WTC11 (cell line): ENCODE data around the gene BTNL2. TPM values are rescaled to one million over a fixed set of nuclear protein-coding genes. Genes with fewer than 3 reads are reported as not detected.

ENCODE experiments used
- ATAC-seq: fragments of 200-7000 bp; cut with Tn5 transposase; 2 replicates; pipeline ENCODE4 v1.10.0; 2021; ENCODE audit warnings: mild to moderate bottlenecking, moderate library complexity
- CTCF ChIA-PET: fragments of 300-600 bp; sonication (Branson Sonifier 250); formaldehyde crosslinking; loops from one replicate; lab custom pipeline; 2021; ENCODE audit warnings: antibody characterized with exemption; lab: Charles Lee
- POLR2A ChIA-PET: fragments of 350-600 bp; sonication (Branson Sonifier 250); formaldehyde crosslinking; loops from one replicate; lab custom pipeline; 2021; ENCODE audit warnings: antibody characterized with exemption; lab: Charles Lee
- DNase-seq: peaks from one replicate; pipeline ENCODE4 v3.0.0; 2021; ENCODE audit warnings: low spot score
- H3K27ac Mint-ChIP-seq: 2 replicates; pipeline ENCODE4 v1.8.0; 2021; ENCODE audit warnings: mixed read lengths
- H3K27me3 Mint-ChIP-seq: 2 replicates; pipeline ENCODE4 v1.8.0; 2021; ENCODE audit warnings: low read depth, mild to moderate bottlenecking, moderate library complexity, mixed read lengths
- H3K36me3 Mint-ChIP-seq: 2 replicates; pipeline ENCODE4 v1.8.0; 2021; ENCODE audit warnings: mixed read lengths
- H3K4me1 Mint-ChIP-seq: 2 replicates; pipeline ENCODE4 v1.8.0; 2022; ENCODE audit warnings: mixed read lengths
- H3K4me3 Mint-ChIP-seq: 2 replicates; pipeline ENCODE4 v1.8.0; 2021; ENCODE audit warnings: mild to moderate bottlenecking, moderate library complexity, mixed read lengths
- H3K9me3 Mint-ChIP-seq: 2 replicates; pipeline ENCODE4 v1.8.0; 2021; ENCODE audit warnings: mixed read lengths
- ATF2 ChIP-seq: sonication (generic); formaldehyde crosslinking; IDR thresholded peaks from 2 replicates; pipeline ENCODE4 v1.8.1; 2022; ENCODE audit warnings: low read depth, missing genetic modification reagents, borderline replicate concordance
- ATF6 ChIP-seq: sonication (generic); formaldehyde crosslinking; IDR thresholded peaks from 2 replicates; pipeline ENCODE4 v1.8.1; 2023; ENCODE audit warnings: mild to moderate bottlenecking, missing genetic modification reagents
- CDX4 ChIP-seq: fragments of 250-450 bp; sonication (Bioruptor Pico); IDR thresholded peaks from 2 replicates; pipeline ENCODE4 v1.9.0; 2021; ENCODE audit warnings: moderate library complexity, mild to moderate bottlenecking, inconsistent platforms, borderline replicate concordance
- E2F5 ChIP-seq: sonication (generic); formaldehyde crosslinking; IDR thresholded peaks from 2 replicates; pipeline ENCODE4 v1.8.1; 2022; ENCODE audit warnings: mild to moderate bottlenecking, moderate library complexity, missing genetic modification reagents
- ELF4 ChIP-seq: sonication (generic); formaldehyde crosslinking; IDR thresholded peaks from 2 replicates; pipeline ENCODE4 v1.8.1; 2022; ENCODE audit warnings: low read depth, mild to moderate bottlenecking, moderate library complexity, missing genetic modification reagents
- GTF2I ChIP-seq: fragments of 250-450 bp; sonication (Bioruptor Pico); conservative IDR thresholded peaks from 2 replicates; pipeline ENCODE4 v1.4.0; 2021; ENCODE audit warnings: mild to moderate bottlenecking
- MYBL2 ChIP-seq: sonication (generic); formaldehyde crosslinking; IDR thresholded peaks from 2 replicates; pipeline ENCODE4 v1.8.1; 2023; ENCODE audit warnings: mild to moderate bottlenecking, moderate library complexity, missing genetic modification reagents
- NR1H2 ChIP-seq: sonication (generic); formaldehyde crosslinking; IDR thresholded peaks from 2 replicates; pipeline ENCODE4 v1.9.0; 2021; ENCODE audit warnings: mild to moderate bottlenecking, moderate library complexity, missing genetic modification reagents
- NR2C2 ChIP-seq: sonication (generic); formaldehyde crosslinking; IDR thresholded peaks from 2 replicates; pipeline ENCODE4 v1.8.0; 2022; ENCODE audit warnings: mild to moderate bottlenecking, missing genetic modification reagents
- NR3C1 ChIP-seq: sonication (generic); formaldehyde crosslinking; conservative IDR thresholded peaks from 2 replicates; pipeline ENCODE4 v1.8.1; 2023; ENCODE audit warnings: low read depth, mild to moderate bottlenecking, missing genetic modification reagents
- SMAD4 ChIP-seq: sonication (generic); formaldehyde crosslinking; IDR thresholded peaks from 2 replicates; pipeline ENCODE4 v1.8.0; 2022; ENCODE audit warnings: mild to moderate bottlenecking, missing genetic modification reagents
- SOX15 ChIP-seq: fragments of 250-450 bp; sonication (Bioruptor Pico); IDR thresholded peaks from 2 replicates; pipeline ENCODE4 v1.9.0; 2021; ENCODE audit warnings: mild to moderate bottlenecking
- TCF7 ChIP-seq: sonication (generic); formaldehyde crosslinking; IDR thresholded peaks from 2 replicates; pipeline ENCODE4 v1.8.0; 2022; ENCODE audit warnings: mild to moderate bottlenecking, low read depth, missing genetic modification reagents, moderate library complexity
- TEAD1 ChIP-seq: sonication (generic); formaldehyde crosslinking; IDR thresholded peaks from 2 replicates; pipeline ENCODE4 v1.8.0; 2022; ENCODE audit warnings: mild to moderate bottlenecking, missing genetic modification reagents
- USF2 ChIP-seq: sonication (generic); formaldehyde crosslinking; IDR thresholded peaks from 2 replicates; pipeline ENCODE4 v1.8.1; 2023; ENCODE audit warnings: mild to moderate bottlenecking, missing genetic modification reagents, moderate library complexity
- ZBTB21 ChIP-seq: sonication (generic); formaldehyde crosslinking; IDR thresholded peaks from 2 replicates; pipeline ENCODE4 v1.8.1; 2023; ENCODE audit warnings: mild to moderate bottlenecking, missing genetic modification reagents, borderline replicate concordance
- ZNF232 ChIP-seq: sonication (generic); formaldehyde crosslinking; IDR thresholded peaks from 2 replicates; pipeline ENCODE4 v1.8.0; 2022; ENCODE audit warnings: mild to moderate bottlenecking, missing genetic modification reagents
- ZNF263 ChIP-seq: sonication (generic); formaldehyde crosslinking; IDR thresholded peaks from 2 replicates; pipeline ENCODE4 v1.8.1; 2022; ENCODE audit warnings: low read depth, mild to moderate bottlenecking, moderate library complexity, missing genetic modification reagents
- ZNF317 ChIP-seq: sonication (generic); formaldehyde crosslinking; IDR thresholded peaks from 2 replicates; pipeline ENCODE4 v1.8.1; 2023; ENCODE audit warnings: low read depth, mild to moderate bottlenecking, moderate library complexity, missing genetic modification reagents, borderline replicate concordance
- ZNF425 ChIP-seq: fragments of 250-450 bp; sonication (Bioruptor Pico); conservative IDR thresholded peaks from 2 replicates; pipeline ENCODE4 v1.9.0; 2021; ENCODE audit warnings: mild to moderate bottlenecking
- ZNF512 ChIP-seq: sonication (generic); formaldehyde crosslinking; IDR thresholded peaks from 2 replicates; pipeline ENCODE4 v1.8.1; 2022; ENCODE audit warnings: missing genetic modification reagents, borderline replicate concordance
- ZNF671 ChIP-seq: fragments of 250-450 bp; sonication (Bioruptor Pico); IDR thresholded peaks from 2 replicates; pipeline ENCODE4 v1.8.0; 2021; ENCODE audit warnings: mild to moderate bottlenecking
- total RNA-seq: library from RNA; stranded (reverse); gene quantifications from 3 replicates; pipeline ENCODE4 v1.2.3, GENCODE V29; 2021

Gene BTNL2
- total RNA-seq, 1 experiment from 2014 or later: not detected

- TF ChIP-seq ZNF512 (CRISPR knock-in tag) (no peak), GTF2I (CRISPR knock-in tag) (no peak), ZNF263 (CRISPR knock-in tag) (no peak)
Observed at GRCh38 chr6:32432050-32432450, 25.1 kb upstream of the BTNL2 start (continued).

GRCh38 chr6:32431142-32431541, 24.2 kb upstream of the BTNL2 start:
- CTCF ChIA-PET: interaction anchor here (1.1 to 1.2 kb wide), 2 partner anchors 273 to 355 kb away, joined by 3 to 4 read pairs; no protein-coding TSS in a partner anchor

GRCh38 chr6:32430179-32430578, 23.2 kb upstream of the BTNL2 start:
- ChIA-PET CTCF (no interaction called here), POLR2A (no interaction called here)
- ATAC-seq: no peak
- no peaks in the 10 kb centered on the region for H3K4me1 Mint-ChIP-seq
- peaks cover 5% of the 10 kb centered on the region for H3K9me3 Mint-ChIP-seq
- no peak for DNase-seq
- no peaks in the 10 kb centered on the region for H3K36me3 Mint-ChIP-seq
- no peak overlapping the region for H3K4me3 Mint-ChIP-seq
- H3K27me3 Mint-ChIP-seq: no peaks in the 10 kb centered on the region
- no peak overlapping the region for H3K27ac Mint-ChIP-seq
- no peak for TF ChIP-seq USF2
- TF ChIP-seq SMAD4 (CRISPR knock-in tag): no peak
- no peak for TF ChIP-seq TEAD1 (CRISPR knock-in tag)
- TF ChIP-seq NR1H2 (CRISPR knock-in tag): no peak
- TF ChIP-seq SOX15: no peak
- no peak for TF ChIP-seq ELF4 (CRISPR knock-in tag)
- TF ChIP-seq ZNF671 (CRISPR knock-in tag): no peak
- TF ChIP-seq GTF2I (CRISPR knock-in tag): no peak
- no peak for TF ChIP-seq ATF6 (CRISPR knock-in tag)
- TF ChIP-seq NR3C1: no peak
- no peak for TF ChIP-seq CDX4
- no peak for TF ChIP-seq ATF2 (CRISPR knock-in tag)
- TF ChIP-seq TCF7 (CRISPR knock-in tag): no peak
- TF ChIP-seq ZNF317: no peak

More at GRCh38 chr6:32431142-32431541, 24.2 kb upstream of the BTNL2 start:
- Mint-ChIP-seq H3K4me3 (no peak overlapping the region), H3K36me3 (no peaks in the 10 kb centered on the region), H3K4me1 (no peaks in the 10 kb centered on the region), H3K27me3 (no peaks in the 10 kb centered on the region; the same call in 1 of the 2 replicates), H3K27ac (no peak overlapping the region), H3K9me3 (peaks cover 5% of the 10 kb centered on the region)
- no peak for DNase-seq
- POLR2A ChIA-PET: no interaction called here
- TF ChIP-seq ZNF263 (CRISPR knock-in tag) (no peak), ZNF425 (CRISPR knock-in tag) (no peak), MYBL2 (CRISPR knock-in tag) (no peak), ZBTB21 (CRISPR knock-in tag) (no peak), ZNF232 (CRISPR knock-in tag) (no peak), E2F5 (CRISPR knock-in tag) (no peak), NR2C2 (CRISPR knock-in tag) (no peak)
- no peak for ATAC-seq
